GM23248 (cell line): ENCODE measurements around the gene ADORA3. TPM values are rescaled to one million over a fixed set of nuclear protein-coding genes. Genes with fewer than 3 reads are reported as not detected.

ENCODE experiments used
- DNase-seq: peaks from one replicate; pipeline ENCODE4 v3.0.0-alpha.2; 2015
- H2AFZ ChIP-seq: fragments of 200-600 bp; sonication (generic); 2 replicates; pipeline ENCODE4 v1.6.1; 2016; ENCODE audit warnings: antibody characterized with exemption
- H3F3A ChIP-seq: fragments of 200-600 bp; sonication (generic); 2 replicates; pipeline ENCODE4 v1.6.1; 2016; ENCODE audit warnings: mild to moderate bottlenecking, antibody characterized with exemption, mixed run types; ENCODE audit not compliant: insufficient read depth
- H3K27ac ChIP-seq: fragments of 200-600 bp; sonication (generic); 2 replicates; pipeline ENCODE4 v1.5.1; 2016; ENCODE audit warnings: mild to moderate bottlenecking
- H3K27me3 ChIP-seq: fragments of 200-600 bp; sonication (generic); replicated peaks from 2 replicates; pipeline ENCODE4 v1.6.1; 2016; ENCODE audit warnings: mild to moderate bottlenecking; ENCODE audit not compliant: insufficient read depth
- H3K36me3 ChIP-seq: fragments of 200-600 bp; sonication (generic); 2 replicates; pipeline ENCODE4 v1.6.1; 2016; ENCODE audit warnings: low read depth, mild to moderate bottlenecking
- H3K4me1 ChIP-seq: fragments of 200-600 bp; sonication (generic); 2 replicates; pipeline ENCODE4 v1.6.1; 2016; ENCODE audit warnings: mild to moderate bottlenecking; ENCODE audit not compliant: insufficient read depth
- H3K4me2 ChIP-seq: fragments of 200-600 bp; sonication (generic); one replicate; pipeline ENCODE4 v1.6.1; 2016; ENCODE audit warnings: mild to moderate bottlenecking; ENCODE audit not compliant: unreplicated experiment
- H3K4me3 ChIP-seq: fragments of 200-600 bp; sonication (generic); 2 replicates; pipeline ENCODE4 v1.5.1; 2016; ENCODE audit warnings: mild to moderate bottlenecking
- H3K79me2 ChIP-seq: fragments of 200-600 bp; sonication (generic); 2 replicates; pipeline ENCODE4 v1.6.1; 2016; ENCODE audit warnings: mild to moderate bottlenecking; ENCODE audit not compliant: insufficient read depth
- H3K9ac ChIP-seq: fragments of 200-600 bp; sonication (generic); 2 replicates; pipeline ENCODE4 v1.6.1; 2016; ENCODE audit warnings: mild to moderate bottlenecking
- H3K9me2 ChIP-seq: fragments of 200-600 bp; sonication (generic); 2 replicates; pipeline ENCODE4 v1.6.1; 2016; ENCODE audit warnings: mixed run types, mild to moderate bottlenecking, moderate library complexity; ENCODE audit not compliant: insufficient read depth
- H3K9me3 ChIP-seq: fragments of 200-600 bp; sonication (generic); one replicate; pipeline ENCODE4 v1.6.1; 2017; ENCODE audit warnings: low read depth
- H4K20me1 ChIP-seq: fragments of 200-600 bp; sonication (generic); 2 replicates; pipeline ENCODE4 v1.6.0; 2016; ENCODE audit not compliant: insufficient read depth
- EZH2 ChIP-seq: fragments of 200-600 bp; sonication (generic); IDR thresholded peaks from 2 replicates; pipeline ENCODE4 v1.6.1; 2018; ENCODE audit warnings: antibody characterized with exemption, mild to moderate bottlenecking; ENCODE audit not compliant: insufficient read depth, poor library complexity, severe bottlenecking
- EZH2phosphoT487 ChIP-seq: fragments of 200-600 bp; sonication (generic); IDR thresholded peaks from 2 replicates; pipeline ENCODE4 v1.6.1; 2018; ENCODE audit warnings: antibody characterized with exemption, moderate library complexity, mild to moderate bottlenecking, low read depth; ENCODE audit not compliant: insufficient read depth
- WGBS, 2 experiments: methylation state at CpG; one replicate each; pipeline ENCODE4 v1.1.6; 2015 to 2017; ENCODE audit warnings: low lambda C conversion rate in 2 of 2, low coverage in 1 of 2; ENCODE audit errors: missing lambda C conversion rate in 2 of 2; 5-methylcytosine and 5-hydroxymethylcytosine counted together
- in situ Hi-C: fragments of 300-500 bp; cut with MboI; formaldehyde crosslinking; loops from 2 replicates; pipeline ENCODE4 v1.15.0; 2020
- polyA plus RNA-seq: library from polyadenylated mRNA; unstranded; fragments of >200 nt; fragmentation: Nextera tagmentation; extraction: Ambion mirVana; gene quantifications from 2 replicates; pipeline ENCODE4 v1.2.1, GENCODE V29; 2016
- total RNA-seq: library from RNA; depleted of rRNA; stranded (reverse); fragments of >200 nt; shearing (Covaris generic); gene quantifications from 2 replicates; pipeline ENCODE4 v1.2.3, GENCODE V29; 2014

Gene ADORA3
- total and polyA plus RNA-seq, 2 experiments from 2014 or later: not detected

DNA sequence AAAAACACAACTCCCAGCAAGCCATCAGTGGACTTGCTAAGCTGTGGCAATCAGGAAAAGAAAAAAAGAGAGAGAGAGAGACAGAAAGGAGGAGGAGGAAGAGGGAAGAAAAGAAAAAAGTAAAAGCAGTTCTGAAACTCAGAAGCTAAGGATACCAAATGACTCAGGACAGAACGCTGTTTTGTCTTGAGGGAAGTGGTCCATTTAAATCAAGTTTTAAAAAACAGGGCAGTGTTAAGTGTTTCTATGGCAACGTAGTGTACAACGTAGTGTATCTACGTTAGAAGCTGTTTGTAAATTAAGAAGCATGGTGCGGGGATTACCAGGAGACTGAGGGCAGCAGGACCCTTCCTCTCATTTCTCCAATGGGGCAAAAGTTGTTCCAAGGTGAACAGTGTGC is 5.8 kb downstream of the ADORA3 start:
- H3K4me2 ChIP-seq: no peak overlapping the region
- in situ Hi-C loops: loop anchor here (10.0 to 25.0 kb wide), 2 partner anchors 167 to 865 kb away; no protein-coding TSS in a partner anchor
- no peaks in the 10 kb centered on the region for H3K9me2 ChIP-seq
- no peaks in the 10 kb centered on the region for H3K36me3 ChIP-seq
- no peaks in the 10 kb centered on the region for H3K4me1 ChIP-seq
- H2AFZ ChIP-seq: no peak overlapping the region
- WGBS, 2 experiments: 35 to 41% methylated on average over 5 of the region's 5 CpGs
- H3K27ac ChIP-seq: no peak overlapping the region
- H3K9me3 ChIP-seq: no peaks in the 10 kb centered on the region
- H3K4me3 ChIP-seq: no peak overlapping the region
- no peak overlapping the region for H3K9ac ChIP-seq
- H4K20me1 ChIP-seq: no peaks in the 10 kb centered on the region
- H3K79me2 ChIP-seq: no peaks in the 10 kb centered on the region
- peaks cover 16% of the 10 kb centered on the region; the same call in 1 of the 2 replicates for H3K27me3 ChIP-seq
- H3F3A ChIP-seq: no peaks in the 10 kb centered on the region
- no peak for DNase-seq
- TF ChIP-seq EZH2phosphoT487: no peak
- TF ChIP-seq EZH2: no peak

DNA sequence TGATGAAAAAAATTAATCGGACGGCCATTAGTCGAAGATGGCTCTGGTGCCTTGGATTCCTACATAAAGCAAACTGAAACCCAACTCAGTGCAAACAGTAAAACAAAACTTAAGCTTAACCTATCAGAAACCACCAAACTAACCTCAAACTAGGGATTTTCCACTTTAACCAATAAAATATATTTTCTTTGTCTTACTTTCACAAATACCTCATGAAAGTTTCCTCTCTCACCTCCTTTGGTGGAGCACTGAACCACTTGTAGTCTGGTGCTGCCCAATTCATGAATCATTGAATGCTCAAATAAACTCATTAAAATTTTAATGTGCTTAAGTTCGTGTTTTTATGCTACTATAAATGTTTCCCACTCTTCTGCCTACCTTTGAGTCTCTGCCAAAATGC is 7.0 kb downstream of the ADORA3 start:
- Histone ChIP-seq H4K20me1 (no peaks in the 10 kb centered on the region), H2AFZ (no peak overlapping the region), H3K27me3 (peaks cover 15% of the 10 kb centered on the region), H3K36me3 (no peaks in the 10 kb centered on the region), H3K4me2 (no peak overlapping the region), H3K9ac (no peak overlapping the region), H3K4me1 (no peaks in the 10 kb centered on the region), H3K9me3 (no peaks in the 10 kb centered on the region), H3K9me2 (no peaks in the 10 kb centered on the region), H3K27ac (no peak overlapping the region), H3K4me3 (no peak overlapping the region), H3K79me2 (no peaks in the 10 kb centered on the region), H3F3A (no peaks in the 10 kb centered on the region)
- 67 to 76% methylated on average over 4 of the region's 4 CpGs for WGBS, 2 experiments
- no peak for TF ChIP-seq EZH2
- TF ChIP-seq EZH2phosphoT487: no peak
- DNase-seq: no peak
- in situ Hi-C loops: loop anchor here (10.0 to 25.0 kb wide), 2 partner anchors 168 to 866 kb away; no protein-coding TSS in a partner anchor

DNA sequence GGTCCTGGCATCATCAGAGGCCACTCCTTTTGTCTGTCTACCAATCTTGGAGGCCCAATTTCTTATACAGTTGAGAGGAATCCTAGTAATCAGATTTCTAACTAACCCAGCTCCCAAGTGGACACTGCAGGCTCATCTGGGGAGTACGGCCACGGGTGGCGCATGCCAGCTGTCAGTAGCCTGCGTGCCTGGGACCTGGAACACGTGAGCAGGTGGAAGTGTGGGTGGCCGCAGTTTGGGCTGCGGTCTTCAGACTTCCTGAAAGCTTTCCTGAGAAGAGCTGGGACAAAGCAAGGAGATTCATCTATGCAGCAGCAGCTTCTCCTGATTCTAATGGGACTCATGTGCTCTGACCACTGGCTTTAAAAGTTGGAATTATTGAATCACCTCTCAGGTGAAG is 12.4 kb downstream of the ADORA3 start:
- in situ Hi-C loops: loop anchor here (10.0 to 25.0 kb wide), 2 partner anchors 174 to 871 kb away; no protein-coding TSS in a partner anchor
- no peak overlapping the region for H3K4me3 ChIP-seq
- no peaks in the 10 kb centered on the region for H3K9me2 ChIP-seq
- TF ChIP-seq EZH2: no peak
- no peak for TF ChIP-seq EZH2phosphoT487
- no peaks in the 10 kb centered on the region for H4K20me1 ChIP-seq
- H3K9ac ChIP-seq: no peak overlapping the region
- DNase-seq: no peak
- H2AFZ ChIP-seq: no peak overlapping the region
- 82 to 87% methylated on average over 7 of the region's 7 CpGs for WGBS, 2 experiments
- H3F3A ChIP-seq: no peaks in the 10 kb centered on the region
- peaks cover 10% of the 10 kb centered on the region; the same call in 1 of the 2 replicates for H3K27me3 ChIP-seq
- H3K36me3 ChIP-seq: no peaks in the 10 kb centered on the region
- H3K9me3 ChIP-seq: no peaks in the 10 kb centered on the region
- no peak overlapping the region for H3K4me2 ChIP-seq
- H3K27ac ChIP-seq: no peak overlapping the region
- no peaks in the 10 kb centered on the region for H3K79me2 ChIP-seq
- no peaks in the 10 kb centered on the region for H3K4me1 ChIP-seq

DNA sequence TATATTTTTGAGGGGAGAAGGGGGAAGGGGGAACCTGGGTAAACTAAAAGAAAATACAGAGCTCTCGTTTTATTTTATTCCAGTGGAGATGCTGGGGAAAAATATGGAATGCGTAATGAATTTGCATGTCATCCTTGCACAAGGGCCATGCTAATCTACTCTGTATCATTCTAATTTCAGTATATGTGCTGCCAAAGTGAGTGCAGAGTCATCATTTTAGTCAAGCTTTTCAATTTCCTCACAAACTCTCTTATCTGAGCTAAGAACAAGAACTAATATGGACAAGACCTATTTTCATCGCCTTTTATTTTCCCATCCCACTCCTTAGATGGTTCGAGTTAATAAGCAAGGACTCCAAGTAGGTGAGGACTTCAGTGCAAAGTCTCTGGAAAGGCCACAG is 13.2 kb downstream of the ADORA3 start:
- Histone ChIP-seq H4K20me1 (no peaks in the 10 kb centered on the region), H3K27ac (no peak overlapping the region), H3K79me2 (no peaks in the 10 kb centered on the region), H2AFZ (no peak overlapping the region), H3K9me2 (no peaks in the 10 kb centered on the region), H3K4me3 (no peak overlapping the region), H3F3A (no peaks in the 10 kb centered on the region), H3K9ac (no peak overlapping the region), H3K27me3 (peaks cover 10% of the 10 kb centered on the region; the same call in 1 of the 2 replicates), H3K36me3 (no peaks in the 10 kb centered on the region), H3K4me2 (no peak overlapping the region), H3K4me1 (no peaks in the 10 kb centered on the region), H3K9me3 (no peaks in the 10 kb centered on the region)
- in situ Hi-C loops: loop anchor here (10.0 to 25.0 kb wide), 2 partner anchors 175 to 872 kb away; no protein-coding TSS in a partner anchor
- 69 to 71% methylated on average over 4 of the region's 4 CpGs for WGBS, 2 experiments
- DNase-seq: no peak
- TF ChIP-seq EZH2phosphoT487 (no peak), EZH2 (no peak)
